HG02973 (cell line): Measurements from ENCODE around the gene FGFRL1.
"Not testable (repeated sequence)": the region's sequence is repeated elsewhere in the genome, so short reads cannot be mapped to it uniquely, and the experiment has no call there.

Experiments
- ATAC-seq: cut with Tn5 transposase; IDR thresholded peaks from one replicate; pipeline ENCODE4 v1.9.1; 2021; ENCODE audit warnings: moderate library complexity; ENCODE audit not compliant: unreplicated experiment

Gene FGFRL1

GRCh38 chr4:1036976-1037810 is 25.8 kb downstream of the FGFRL1 start:
- ATAC-seq: no peak

DNA sequence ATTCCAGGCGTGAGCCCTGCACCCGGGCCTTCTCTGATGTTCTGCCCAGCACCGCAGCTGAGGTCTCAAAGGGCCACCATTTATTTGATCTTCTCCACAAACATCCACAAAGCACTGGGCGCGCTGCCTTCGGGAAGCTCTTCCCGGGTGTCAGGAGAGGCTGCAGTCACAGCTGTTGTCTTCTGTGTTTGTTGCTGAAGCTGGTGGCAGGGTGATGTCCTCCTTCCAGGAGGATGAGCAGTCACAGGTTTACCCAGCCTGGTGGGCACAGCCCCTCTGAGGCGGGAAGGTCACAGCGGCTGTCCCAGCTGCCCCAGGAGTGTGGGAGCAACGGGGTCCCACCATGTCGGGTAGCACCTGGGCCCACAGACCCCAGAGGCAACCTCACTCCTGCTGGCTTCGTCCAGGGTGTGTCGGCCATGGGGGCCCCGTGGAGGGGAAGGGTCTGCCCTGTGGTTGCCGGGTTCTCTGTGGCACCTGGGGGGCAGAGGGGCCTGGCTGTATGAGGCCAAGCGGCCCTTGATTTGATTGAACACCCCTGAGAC is 27.6 kb downstream of the FGFRL1 start:
- no peak for ATAC-seq

GRCh38 chr4:1039493-1040343 is 28.3 kb downstream of the FGFRL1 start:
- ATAC-seq: no peak

- no peak for ATAC-seq
Measured at GRCh38 chr4:1040344-1041146, 29.1 kb downstream of the FGFRL1 start.

DNA sequence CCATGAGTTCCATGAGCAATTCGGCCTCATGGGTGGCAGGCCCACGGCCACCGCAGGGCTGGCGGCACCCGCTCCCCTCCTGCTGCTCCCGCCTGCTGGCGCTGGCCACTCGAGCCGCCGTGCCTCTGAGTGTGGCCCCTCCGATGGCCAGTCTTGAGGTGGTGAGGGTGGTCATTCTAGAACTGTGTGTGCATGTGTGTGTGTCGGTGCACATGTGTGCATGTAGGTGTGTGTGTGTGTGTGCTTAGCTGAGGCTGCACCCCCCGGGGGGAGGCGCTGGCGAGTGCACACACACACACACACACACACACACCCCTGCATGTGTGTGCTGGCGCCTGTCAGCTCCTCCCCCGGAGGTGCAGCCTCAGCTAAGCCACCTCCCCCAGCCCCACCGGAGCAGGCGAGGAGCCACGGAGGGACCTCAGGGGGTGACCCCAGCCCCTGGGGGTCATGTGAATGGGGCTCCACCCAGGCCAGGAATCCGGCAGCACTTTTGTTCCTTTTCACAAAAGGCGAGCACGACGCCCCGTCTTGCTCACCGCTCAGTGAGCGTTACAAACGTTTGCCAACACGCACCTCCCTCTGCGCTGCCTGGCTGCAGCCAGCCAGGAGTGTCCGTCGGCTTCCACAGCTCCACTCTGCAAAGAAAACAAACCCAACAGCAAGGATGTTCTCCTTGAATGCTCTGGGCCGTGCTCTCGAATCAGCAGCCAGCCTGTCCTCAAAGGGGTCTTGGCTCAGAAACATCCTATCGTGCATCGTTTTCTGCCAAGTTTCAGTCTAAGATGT is 29.9 kb downstream of the FGFRL1 start:
- ATAC-seq: no peak

DNA sequence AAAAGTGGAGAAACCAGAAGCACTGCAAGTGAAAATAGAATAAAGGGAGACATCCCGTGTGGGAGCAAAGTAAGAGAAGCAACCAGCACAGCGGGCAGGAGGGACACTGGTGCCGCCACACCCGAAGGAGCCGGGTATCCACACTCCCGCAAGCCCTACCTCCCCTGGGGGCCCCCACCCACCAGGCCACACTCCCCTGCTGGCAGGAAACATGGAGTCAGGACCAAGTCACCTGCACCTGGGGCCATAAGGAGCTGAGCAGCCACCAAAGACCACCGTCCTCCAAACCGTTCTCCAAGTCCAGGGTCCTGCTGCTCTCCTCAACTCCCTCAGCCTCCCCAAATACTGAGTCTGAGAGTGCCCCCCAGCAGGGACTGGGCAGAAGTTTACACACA is 30.5 kb downstream of the FGFRL1 start:
- ATAC-seq: no peak

DNA sequence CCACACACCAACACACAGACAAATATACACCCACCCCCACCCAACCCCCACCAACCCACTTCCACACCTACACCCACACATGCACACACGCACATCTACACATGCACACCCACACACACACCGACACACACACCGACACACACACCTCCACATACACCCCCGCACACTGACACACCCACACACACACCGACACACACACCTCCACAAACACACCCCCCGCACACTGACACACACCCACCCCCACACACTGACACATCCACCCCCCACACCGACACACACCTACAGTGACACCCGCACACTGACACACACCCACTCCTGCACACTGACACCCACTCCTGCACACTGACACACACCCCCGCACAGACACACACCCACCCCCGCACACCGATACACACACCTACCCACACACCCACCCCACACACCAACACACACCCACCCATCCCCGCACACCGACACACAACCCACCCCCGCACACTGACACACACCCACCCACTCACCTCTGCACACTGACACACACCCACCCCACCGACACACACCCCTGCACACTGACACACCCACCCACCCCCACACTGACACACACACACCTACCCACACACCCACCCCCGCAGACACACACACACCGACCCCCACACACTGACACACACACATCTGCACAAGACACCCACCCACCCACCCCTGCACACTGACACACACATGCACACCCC is 31.1 kb downstream of the FGFRL1 start:
- no peak for ATAC-seq

DNA sequence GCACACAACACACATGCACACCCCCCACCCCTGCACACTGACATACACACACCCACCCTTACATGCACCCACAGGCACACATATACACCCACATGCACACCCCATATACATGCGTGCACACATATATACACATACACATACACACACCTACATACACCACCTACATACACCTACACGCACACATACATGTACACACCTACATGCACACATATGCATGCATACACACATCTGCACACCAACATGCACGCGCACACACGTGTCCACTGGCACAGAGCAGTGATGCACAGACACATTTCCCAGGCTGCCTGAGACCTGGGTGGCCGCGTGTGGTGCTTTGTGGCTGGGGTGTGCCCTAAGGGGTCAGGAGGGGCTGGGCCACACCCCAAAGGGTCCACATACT is 31.7 kb downstream of the FGFRL1 start:
- no peak for ATAC-seq

DNA sequence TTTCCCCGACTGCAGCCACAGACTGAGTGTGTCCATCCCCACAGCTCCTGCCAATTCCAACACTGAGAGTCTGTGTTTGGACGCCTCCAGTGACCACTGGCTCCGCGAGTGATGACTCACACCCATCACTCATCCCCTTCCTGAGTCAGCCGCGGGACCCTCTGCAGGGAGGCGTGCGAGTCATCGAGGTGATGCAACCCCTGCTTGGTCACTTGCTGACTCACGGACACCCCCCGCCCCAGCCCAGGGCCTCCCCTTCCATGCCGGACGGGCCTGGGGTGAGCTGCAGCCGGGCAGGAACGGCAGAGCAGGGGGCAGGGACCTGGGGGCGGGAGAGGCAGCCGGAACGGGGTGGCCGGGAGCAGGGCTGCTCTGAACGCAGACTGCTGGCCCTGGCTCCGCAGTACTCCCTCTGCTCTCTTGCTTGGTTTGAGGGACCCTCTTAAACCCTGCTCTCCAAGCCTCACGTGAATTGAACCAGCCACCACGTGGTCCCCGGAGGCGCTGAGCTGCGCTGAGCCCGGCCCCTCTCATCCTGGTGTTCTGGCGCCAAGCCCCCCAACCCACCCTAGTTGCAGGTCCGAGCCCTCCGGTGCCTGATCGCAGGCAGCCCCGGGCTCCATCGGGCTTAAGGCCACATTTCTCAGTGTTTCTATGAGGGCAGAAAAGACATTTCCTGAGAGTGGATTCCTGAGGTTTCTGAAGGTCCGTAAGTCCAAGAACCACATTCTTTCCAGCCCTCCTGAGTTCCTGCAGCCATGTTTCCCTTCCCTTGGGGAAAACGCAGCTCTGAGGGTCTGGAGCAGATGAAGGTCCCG is 32.4 kb downstream of the FGFRL1 start:
- ATAC-seq: no peak

DNA sequence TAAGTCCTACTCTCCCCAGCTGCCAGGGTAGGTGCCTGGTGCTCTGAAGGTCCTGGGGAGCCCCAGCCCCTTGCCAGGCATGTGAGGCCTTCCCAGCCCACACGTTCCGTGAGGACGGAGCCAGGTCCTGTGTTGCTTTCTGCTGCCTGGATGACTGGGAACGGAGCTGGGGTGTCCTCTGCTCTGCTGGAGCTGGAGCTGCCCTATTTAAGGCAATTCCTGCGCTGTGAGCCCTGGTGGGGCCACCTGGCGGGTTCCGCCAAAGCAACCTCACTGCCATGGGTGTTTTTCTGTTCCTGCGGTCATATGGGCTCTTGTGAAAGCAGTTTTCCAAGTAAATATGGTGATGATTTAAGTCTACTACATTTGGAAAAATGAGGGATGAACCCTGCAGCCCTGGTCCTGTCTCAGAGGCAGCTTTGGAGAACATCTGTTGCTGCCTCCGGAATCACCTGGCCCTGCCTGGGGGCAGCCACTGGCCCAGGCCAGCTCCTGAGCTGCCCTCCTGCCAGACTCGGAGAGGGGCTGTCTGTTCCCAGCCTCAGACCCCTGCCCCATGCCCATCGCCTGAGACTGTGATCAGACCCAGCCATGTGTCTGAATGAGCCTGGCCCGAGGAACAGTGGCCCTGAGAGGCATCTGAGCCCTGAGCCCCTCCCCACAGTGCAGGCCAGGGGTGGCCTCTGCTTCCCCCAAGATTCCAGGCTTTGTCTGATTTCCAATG is 33.2 kb downstream of the FGFRL1 start:
- ATAC-seq: no peak

GRCh38 chr4:1045193-1045594 is 33.8 kb downstream of the FGFRL1 start:
- ATAC-seq: no peak

- ATAC-seq: no peak
Measured at GRCh38 chr4:1045595-1046201, 34.3 kb downstream of the FGFRL1 start.

- not testable (repeated sequence) for ATAC-seq
Measured at GRCh38 chr4:1046581-1047011, 35.2 kb downstream of the FGFRL1 start.

DNA sequence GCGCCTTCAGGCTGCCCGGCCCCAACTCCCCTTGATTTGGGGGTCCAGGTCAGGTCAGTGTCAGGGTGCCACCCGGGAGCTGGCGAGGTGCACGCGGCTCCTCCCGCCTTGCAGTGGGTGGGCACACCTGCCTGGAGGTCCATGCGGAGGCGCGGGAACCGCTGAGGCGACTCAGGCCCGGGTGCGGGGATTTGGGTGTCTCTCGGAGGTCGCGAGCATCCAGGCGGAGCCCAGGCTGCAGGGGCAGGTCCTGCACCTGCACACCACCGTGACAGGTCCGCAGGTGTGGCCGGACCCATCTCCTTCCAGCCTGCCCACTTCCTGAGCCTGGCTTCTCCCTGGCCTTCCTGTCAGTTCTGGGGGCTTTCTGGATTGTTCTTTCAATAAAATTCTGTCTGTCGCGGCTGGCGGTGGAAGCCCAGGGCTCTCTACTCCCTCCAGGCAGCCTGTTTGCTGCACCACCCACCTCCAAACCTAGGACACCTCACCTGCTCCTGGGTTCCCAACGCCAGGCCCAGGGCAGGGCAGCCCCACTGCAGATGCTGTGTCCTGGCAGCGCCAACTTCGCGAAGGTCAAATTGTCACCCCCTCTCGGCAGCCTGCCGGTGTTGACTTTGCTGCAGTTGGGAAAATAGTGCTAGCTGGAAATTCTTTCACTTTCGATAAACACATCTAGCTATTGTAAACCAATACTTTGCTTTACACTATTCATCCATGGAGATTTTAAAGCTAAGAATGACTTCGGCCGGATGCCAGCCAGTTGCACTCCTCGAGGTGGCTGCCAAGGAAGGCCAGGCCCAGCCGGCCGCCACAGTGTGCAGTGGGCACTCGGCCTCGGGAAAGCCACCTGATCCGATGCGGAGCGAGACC is 35.9 kb downstream of the FGFRL1 start:
- no peak for ATAC-seq

DNA sequence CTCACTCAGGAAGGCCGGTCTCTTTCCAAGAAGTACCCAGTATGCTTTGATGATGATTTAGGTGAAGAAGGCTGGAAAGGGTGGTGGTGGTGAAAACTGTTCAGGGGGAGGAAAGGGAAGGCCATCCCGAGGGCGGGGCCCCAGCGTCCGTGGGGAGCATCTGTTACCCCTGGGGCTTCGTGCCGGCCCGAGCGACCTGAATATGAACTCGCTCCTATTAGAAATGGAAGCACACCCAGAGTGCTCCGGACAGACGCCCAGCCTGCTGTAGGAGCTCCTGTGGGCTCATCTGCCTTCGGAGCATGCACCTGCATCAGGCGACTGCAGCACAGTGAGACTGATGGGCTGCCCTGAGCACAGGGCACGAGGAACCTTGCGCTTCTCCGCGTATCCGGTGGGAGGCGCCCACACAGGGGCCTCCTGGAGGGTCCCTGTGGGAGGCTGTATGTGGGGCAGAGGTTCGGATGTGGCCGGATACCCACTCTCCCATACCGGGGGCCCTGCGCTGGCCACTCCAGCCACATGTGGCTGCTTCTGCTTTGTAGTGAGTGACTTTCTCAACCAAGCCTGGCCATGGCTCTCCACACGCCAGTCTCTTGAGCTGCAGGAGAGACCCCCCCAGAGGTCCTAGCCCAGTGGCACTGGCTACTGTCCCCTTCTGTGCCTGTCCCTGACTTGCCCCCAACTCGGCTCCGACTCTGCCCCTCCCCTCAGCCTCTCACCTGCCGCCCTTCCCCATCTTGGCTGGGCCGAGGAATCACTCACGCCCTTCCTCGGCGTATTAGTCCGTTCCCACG is 36.7 kb downstream of the FGFRL1 start:
- no peak for ATAC-seq
